ENCODE measurements around the gene TBX1. TPM values are rescaled to one million over a fixed set of nuclear protein-coding genes. Genes with fewer than 3 reads are reported as not detected.

Gene TBX1
- total RNA-seq, 1 donor from 2014 or later = 3.4 TPM

GRCh38 chr22:19816372-19817119 lies 56.0 kb downstream of the TBX1 start:
- TF ChIP-seq CTCF (conservative IDR thresholded peaks at IDR 0.05) = no peak
- Mint-ChIP-seq H3K27me3 (no peaks in the 10 kb centered on the region), H3K27ac (no peak overlapping the region), H3K4me3 (no peak overlapping the region), H3K9me3 (no peaks in the 10 kb centered on the region), H3K36me3 (no peaks in the 10 kb centered on the region), H3K4me1 (ENCODE audit: unreplicated experiment) (peaks cover 13% of the 10 kb centered on the region)
- no peak for DNase-seq (ENCODE audit: extremely low spot score, unreplicated experiment)

Other genes starting within 250 kb of the TBX1 start
- gene CLDN5, start 236.4 kb upstream of the TBX1 start, total RNA-seq (ENCODE audit: low replicate concordance) = 1.00 and 2.2 TPM in 2 replicates
- gene SEPTIN5, start 46.3 kb upstream of the TBX1 start, total RNA-seq (ENCODE audit: low replicate concordance) = 45.7 and 54.6 TPM in 2 replicates
- gene GP1BB, start 37.2 kb upstream of the TBX1 start, total RNA-seq (ENCODE audit: low replicate concordance) = 1.9 and 2.4 TPM in 2 replicates
- 7.5 and 7.7 TPM in 2 replicates for gene GNB1L, start 94.1 kb downstream of the TBX1 start, total RNA-seq (ENCODE audit: low replicate concordance)
- gene RTL10, start 94.1 kb downstream of the TBX1 start, total RNA-seq (ENCODE audit: low replicate concordance) = 28.8 and 39.1 TPM in 2 replicates
- 87.2 and 87.4 TPM in 2 replicates for gene COMT, start 181.0 kb downstream of the TBX1 start, total RNA-seq (ENCODE audit: low replicate concordance)
- gene TXNRD2, start 181.0 kb downstream of the TBX1 start, total RNA-seq (ENCODE audit: low replicate concordance) = 13.2 and 25.1 TPM in 2 replicates